Thoracic aorta (tissue), 2 donors: ENCODE results near the gene CLC. TPM values are rescaled to one million over a fixed set of nuclear protein-coding genes. Genes with fewer than 3 reads are reported as not detected.

Experiments used
- ATAC-seq: fragments of 150-250 bp; one replicate; pipeline ENCODE4 v1.8.0; 2017; ENCODE audit warnings: low read depth; ENCODE audit not compliant: insufficient number of reproducible peaks, low FRiP score
- DNase-seq: peaks from one replicate; pipeline ENCODE4 v3.0.0-alpha.2; 2020; ENCODE audit warnings: low spot score
- H3K27ac ChIP-seq, 2 donors: fragments of 200-600 bp; sonication (generic); 1 replicate in 1 of 2; 2 replicates in 1 of 2; pipeline ENCODE4 v1.5.1; 2016; ENCODE audit warnings: mild to moderate bottlenecking in 2 of 2, moderate library complexity in 2 of 2
- H3K27me3 ChIP-seq: fragments of 200-600 bp; sonication (generic); replicated peaks from 2 replicates; pipeline ENCODE4 v1.6.0; 2016; ENCODE audit warnings: mild to moderate bottlenecking; ENCODE audit not compliant: insufficient read depth
- H3K36me3 ChIP-seq: fragments of 200-600 bp; sonication (generic); one replicate; pipeline ENCODE4 v1.5.1; 2016
- H3K4me1 ChIP-seq, 2 donors: fragments of 200-600 bp; sonication (generic); 1 replicate in 1 of 2; 2 replicates in 1 of 2; pipeline versions ENCODE4 v1.5.1 to v1.6.0; 2016; ENCODE audit warnings: low read depth in 2 of 2, mild to moderate bottlenecking in 1 of 2; ENCODE audit not compliant: control insufficient read depth in 1 of 2
- H3K4me3 ChIP-seq: fragments of 200-600 bp; sonication (generic); 2 replicates; pipeline ENCODE4 v1.5.1; 2016; ENCODE audit warnings: mild to moderate bottlenecking
- H3K9me3 ChIP-seq: fragments of 200-600 bp; sonication (generic); 2 replicates; pipeline ENCODE4 v1.5.1; 2016
- total RNA-seq, 2 donors: library from RNA; depleted of rRNA; stranded (reverse); fragments of >200 nt; gene quantifications; one replicate each; pipeline versions ENCODE4 v1.1.0 to v1.2.3, GENCODE V29; 2016
- TF ChIP-seq, protein P1 (sequence below): fragments of 200-600 bp; sonication (generic); IDR thresholded peaks from one replicate; pipeline ENCODE4 v1.5.1; 2019; ENCODE audit warnings: antibody characterized with exemption

The CLC gene
- not detected for total RNA-seq

DNA sequence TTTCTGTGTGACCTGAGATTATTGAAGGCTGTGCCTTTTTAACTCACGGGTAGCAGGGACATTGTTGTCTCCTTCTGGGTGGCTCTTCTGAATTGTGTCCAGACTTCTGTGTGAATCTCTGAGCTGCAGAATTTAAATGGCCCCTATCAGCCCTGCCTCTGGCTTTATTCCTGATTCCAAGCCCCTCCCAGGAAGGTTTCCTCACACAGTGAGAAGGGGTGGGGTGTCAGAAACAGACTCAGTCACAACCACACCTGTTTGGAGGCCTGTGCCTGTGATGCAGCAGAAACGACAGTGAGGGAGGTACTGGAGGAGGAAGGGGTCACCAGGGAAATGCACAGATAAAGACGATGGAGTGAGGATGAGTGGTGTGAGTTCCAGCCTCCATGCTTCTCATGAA, at the start of gene CLC:
TSS of gene CLC (minus strand) at position 139 of the 400 bp plus-strand sequence. CDS start at position 62, 77 bp downstream.
- Histone ChIP-seq H3K4me1 (no peaks in the 10 kb centered on the region), H3K36me3 (no peaks in the 10 kb centered on the region), H3K9me3 (no peaks in the 10 kb centered on the region), H3K4me3 (no peak within 1 kb of the TSS), H3K27me3 (no peaks in the 10 kb centered on the region), H3K27ac (no peak within 1 kb of the TSS)
- DNase-seq = no peak
- TF ChIP-seq, protein P1, sequence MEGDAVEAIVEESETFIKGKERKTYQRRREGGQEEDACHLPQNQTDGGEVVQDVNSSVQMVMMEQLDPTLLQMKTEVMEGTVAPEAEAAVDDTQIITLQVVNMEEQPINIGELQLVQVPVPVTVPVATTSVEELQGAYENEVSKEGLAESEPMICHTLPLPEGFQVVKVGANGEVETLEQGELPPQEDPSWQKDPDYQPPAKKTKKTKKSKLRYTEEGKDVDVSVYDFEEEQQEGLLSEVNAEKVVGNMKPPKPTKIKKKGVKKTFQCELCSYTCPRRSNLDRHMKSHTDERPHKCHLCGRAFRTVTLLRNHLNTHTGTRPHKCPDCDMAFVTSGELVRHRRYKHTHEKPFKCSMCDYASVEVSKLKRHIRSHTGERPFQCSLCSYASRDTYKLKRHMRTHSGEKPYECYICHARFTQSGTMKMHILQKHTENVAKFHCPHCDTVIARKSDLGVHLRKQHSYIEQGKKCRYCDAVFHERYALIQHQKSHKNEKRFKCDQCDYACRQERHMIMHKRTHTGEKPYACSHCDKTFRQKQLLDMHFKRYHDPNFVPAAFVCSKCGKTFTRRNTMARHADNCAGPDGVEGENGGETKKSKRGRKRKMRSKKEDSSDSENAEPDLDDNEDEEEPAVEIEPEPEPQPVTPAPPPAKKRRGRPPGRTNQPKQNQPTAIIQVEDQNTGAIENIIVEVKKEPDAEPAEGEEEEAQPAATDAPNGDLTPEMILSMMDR = no peak
- no peak for ATAC-seq

DNA sequence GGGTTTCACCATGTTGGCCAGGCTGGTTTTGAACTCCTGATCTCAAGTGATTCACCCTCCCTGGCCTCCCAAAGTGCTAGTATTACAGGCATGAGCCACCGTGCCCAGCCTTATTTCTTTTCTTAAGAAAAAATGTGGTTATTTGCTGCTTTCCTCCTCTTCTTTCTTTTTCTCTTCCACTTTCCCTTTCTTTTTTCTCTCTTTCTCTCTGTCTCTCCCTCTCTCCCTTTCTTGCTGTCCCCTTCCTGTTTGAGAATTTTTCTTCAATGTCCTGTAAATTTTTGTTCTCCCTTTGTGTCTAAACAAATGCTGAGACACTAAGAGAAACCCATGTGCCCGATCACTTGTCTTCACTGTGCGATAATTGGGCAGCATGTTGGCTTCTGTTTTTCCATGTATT, 43.1 kb upstream of the CLC start:
- Histone ChIP-seq H3K27ac (no peak overlapping the region), H3K4me3 (no peak overlapping the region), H3K9me3 (no peaks in the 10 kb centered on the region), H3K36me3 (no peaks in the 10 kb centered on the region), H3K27me3 (no peaks in the 10 kb centered on the region), H3K4me1 (no peaks in the 10 kb centered on the region)
- TF ChIP-seq, protein P1 = no peak
- ATAC-seq = no peak
- DNase-seq = no peak

DNA sequence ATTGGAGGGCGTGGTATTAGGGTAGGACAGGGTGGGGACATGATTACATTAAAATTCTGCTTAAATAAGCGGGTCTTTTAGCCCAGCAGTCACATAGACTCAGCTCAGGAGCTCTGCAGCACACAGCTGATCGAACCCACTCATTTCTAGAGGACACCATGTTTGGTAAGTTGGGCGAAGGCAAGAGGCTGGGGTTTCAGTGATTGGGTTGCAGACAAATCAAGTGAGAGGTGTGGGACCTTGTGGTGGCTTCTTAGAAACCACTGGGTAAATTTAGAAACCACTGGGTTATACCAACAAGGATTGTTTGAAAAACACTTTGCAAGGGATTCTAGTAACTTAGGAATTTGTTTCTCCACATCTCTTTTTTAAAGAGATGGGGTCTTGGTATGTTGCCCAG, 40.9 kb upstream of the CLC start, which contains the start of gene LEUTX:
TSS of gene LEUTX (plus strand) at position 92 of the 400 bp plus-strand sequence. CDS start at position 159, 67 bp downstream.
- no peak for ATAC-seq
- Histone ChIP-seq H3K27ac (no peak within 1 kb of the TSS), H3K9me3 (no peaks in the 10 kb centered on the region), H3K27me3 (no peaks in the 10 kb centered on the region), H3K4me1 (no peaks in the 10 kb centered on the region), H3K4me3 (no peak within 1 kb of the TSS), H3K36me3 (no peaks in the 10 kb centered on the region)
- DNase-seq = no peak
- TF ChIP-seq, protein P1 = no peak

DNA sequence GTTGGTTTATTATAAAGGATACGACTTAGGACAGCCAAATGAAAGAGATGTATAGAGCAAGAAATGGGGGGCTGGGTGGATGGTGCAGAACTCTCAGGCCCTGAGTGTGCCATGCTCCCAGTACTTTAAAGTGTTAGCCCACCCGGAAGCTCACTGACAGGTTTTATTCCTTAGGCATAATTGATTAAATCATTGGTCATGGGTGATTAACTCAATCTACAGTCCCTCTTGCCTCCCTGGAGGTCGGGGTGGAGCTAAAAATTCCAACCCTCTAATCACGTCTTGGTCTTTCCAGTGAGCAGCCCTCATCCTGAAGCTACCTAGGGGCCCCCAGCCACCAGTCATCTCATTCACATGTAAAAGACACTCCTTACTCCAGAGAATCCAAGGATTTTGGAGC, 31.0 kb upstream of the CLC start:
- H3K9me3 ChIP-seq = no peaks in the 10 kb centered on the region
- DNase-seq (no peak), ATAC-seq (no peak)
- no peak overlapping the region for H3K4me3 ChIP-seq
- no peaks in the 10 kb centered on the region for H3K36me3 ChIP-seq
- no peak overlapping the region for H3K27ac ChIP-seq
- H3K27me3 ChIP-seq = no peaks in the 10 kb centered on the region
- TF ChIP-seq, protein P1 = no peak
- H3K4me1 ChIP-seq = no peaks in the 10 kb centered on the region

DNA sequence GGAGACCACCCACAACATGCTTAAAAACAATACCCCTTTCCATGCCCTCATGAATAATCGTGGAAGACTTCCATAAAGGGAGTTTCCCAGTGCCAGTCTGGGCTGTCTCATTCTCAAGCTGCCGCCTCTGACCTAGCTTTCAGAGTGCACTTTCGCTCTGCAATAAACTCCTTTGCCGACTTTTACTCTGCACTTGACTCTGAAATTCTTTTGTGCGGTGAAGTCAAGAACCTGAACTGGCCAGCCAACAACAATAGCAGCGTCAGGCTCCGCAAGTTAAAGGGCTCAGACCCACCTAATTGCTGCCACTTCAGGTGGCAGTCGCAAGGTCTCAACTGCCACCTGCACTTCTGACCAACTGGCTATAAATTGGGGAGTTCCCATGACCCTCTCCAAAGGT, 30.5 kb upstream of the CLC start:
- Histone ChIP-seq H3K4me3 (no peak overlapping the region), H3K27me3 (no peaks in the 10 kb centered on the region), H3K27ac (no peak overlapping the region), H3K9me3 (no peaks in the 10 kb centered on the region), H3K4me1 (no peaks in the 10 kb centered on the region), H3K36me3 (no peaks in the 10 kb centered on the region)
- DNase-seq = no peak
- TF ChIP-seq, protein P1 = no peak
- ATAC-seq = no peak
